ENCODE measurements around the gene GOLIM4. TPM values are rescaled to one million over a fixed set of nuclear protein-coding genes. Genes with fewer than 3 reads are reported as not detected.
"Not testable (repeated sequence)": the region's sequence is repeated elsewhere in the genome, so short reads cannot be mapped to it uniquely, and the experiment has no call there.

GOLIM4 gene
- total and polyA plus RNA-seq, 7 donors, result 12.3 to 37.4 (median 27.2) TPM

DNA sequence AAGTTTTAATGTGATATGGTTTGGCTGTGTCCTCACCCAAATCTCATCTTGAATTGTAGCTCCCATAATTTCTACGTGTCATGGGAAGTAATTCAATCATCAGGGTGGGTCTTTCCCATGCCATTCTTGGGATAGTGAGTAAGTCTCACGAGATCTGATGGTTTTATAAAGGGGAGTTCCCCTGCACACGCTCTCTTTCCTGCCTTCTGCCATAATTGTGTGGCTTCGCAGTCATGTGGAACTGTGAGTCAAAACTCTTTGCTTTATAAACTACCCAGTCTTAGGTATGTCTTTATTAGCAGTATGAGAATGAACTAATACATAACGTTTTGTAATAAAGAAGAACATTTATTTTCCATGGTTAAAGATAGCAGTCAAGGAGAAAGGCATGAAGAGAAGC, 39.2 kb upstream of the GOLIM4 start:
- intact Hi-C loops (cut with DNase I), result no loop called here
- 74 to 79% methylated on average over 5 of the region's 5 CpGs for WGBS, 2 donors

DNA sequence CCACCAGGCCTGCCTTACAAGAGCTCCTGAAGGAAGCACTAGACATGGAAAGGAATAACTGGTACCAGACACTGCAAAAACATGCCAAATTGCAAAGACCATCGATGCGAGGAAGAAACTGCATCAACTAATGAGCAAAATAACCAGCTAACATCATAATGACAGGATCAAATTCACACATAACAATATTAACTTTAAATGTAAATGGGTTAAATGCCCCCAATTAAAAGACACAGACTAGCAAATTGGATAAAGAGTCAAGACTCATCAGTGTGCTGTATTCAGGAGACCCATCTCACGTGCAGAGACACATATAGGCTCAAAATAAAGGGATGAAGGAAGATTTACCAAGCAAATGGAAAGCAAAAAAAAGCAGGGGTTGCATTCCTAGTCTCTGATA, 34.5 kb upstream of the GOLIM4 start:
- WGBS, 2 donors, result 91 to 95% methylated on average over 3 of the region's 3 CpGs

More for the DNA sequence above, 39.2 kb upstream of the GOLIM4 start:
- H3K4me1 ChIP-seq, result peaks cover 0 to 3% (median 2%) of the 10 kb centered on the region in 4 donors
- no peaks in the 10 kb centered on the region for H3K36me3 ChIP-seq
- TF ChIP-seq, protein P1, sequence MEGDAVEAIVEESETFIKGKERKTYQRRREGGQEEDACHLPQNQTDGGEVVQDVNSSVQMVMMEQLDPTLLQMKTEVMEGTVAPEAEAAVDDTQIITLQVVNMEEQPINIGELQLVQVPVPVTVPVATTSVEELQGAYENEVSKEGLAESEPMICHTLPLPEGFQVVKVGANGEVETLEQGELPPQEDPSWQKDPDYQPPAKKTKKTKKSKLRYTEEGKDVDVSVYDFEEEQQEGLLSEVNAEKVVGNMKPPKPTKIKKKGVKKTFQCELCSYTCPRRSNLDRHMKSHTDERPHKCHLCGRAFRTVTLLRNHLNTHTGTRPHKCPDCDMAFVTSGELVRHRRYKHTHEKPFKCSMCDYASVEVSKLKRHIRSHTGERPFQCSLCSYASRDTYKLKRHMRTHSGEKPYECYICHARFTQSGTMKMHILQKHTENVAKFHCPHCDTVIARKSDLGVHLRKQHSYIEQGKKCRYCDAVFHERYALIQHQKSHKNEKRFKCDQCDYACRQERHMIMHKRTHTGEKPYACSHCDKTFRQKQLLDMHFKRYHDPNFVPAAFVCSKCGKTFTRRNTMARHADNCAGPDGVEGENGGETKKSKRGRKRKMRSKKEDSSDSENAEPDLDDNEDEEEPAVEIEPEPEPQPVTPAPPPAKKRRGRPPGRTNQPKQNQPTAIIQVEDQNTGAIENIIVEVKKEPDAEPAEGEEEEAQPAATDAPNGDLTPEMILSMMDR (IDR thresholded peaks at IDR 0.05), result no peak
- TF ChIP-seq POLR2AphosphoS5 (IDR thresholded peaks at IDR 0.05), result no peak
- TF ChIP-seq POLR2A (IDR thresholded peaks at IDR 0.05), result no peak
- no peak for TF ChIP-seq EP300 (IDR thresholded peaks at IDR 0.05)
- no peak overlapping the region for H3K27ac ChIP-seq
- H3K4me3 ChIP-seq, result no peak overlapping the region
- no peaks in the 10 kb centered on the region for H3K27me3 ChIP-seq
- DNase-seq, result no peak
- no peaks in the 10 kb centered on the region for H3K9me3 ChIP-seq

DNA sequence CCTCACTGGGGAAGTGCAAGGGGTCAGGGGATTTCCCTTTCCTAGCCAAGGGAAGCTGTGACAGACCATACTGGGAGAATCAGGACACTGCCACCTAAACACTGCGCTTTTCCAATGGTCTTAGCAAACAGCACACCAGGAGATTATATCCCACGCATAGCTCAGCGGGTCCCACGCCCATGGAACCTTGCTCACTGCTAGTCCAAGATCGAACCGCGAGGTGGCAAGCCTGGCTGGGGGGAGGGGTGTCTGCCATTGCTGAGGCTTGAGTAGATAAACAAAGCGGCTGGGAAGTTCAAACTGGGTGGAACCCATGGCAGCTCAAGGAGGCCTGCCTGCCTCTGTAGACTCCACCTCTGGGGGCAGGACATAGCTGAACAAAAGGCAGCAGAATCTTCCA, 32.7 kb upstream of the GOLIM4 start:
- H3K4me1 ChIP-seq, result peaks cover 0 to 11% (median 6%) of the 10 kb centered on the region in 4 donors
- WGBS, 2 donors, result 97% methylated on average over 8 of the region's 8 CpGs
- H3K4me3 ChIP-seq; H3K27ac ChIP-seq; H3K36me3 ChIP-seq; H3K9me3 ChIP-seq; intact Hi-C loops (cut with DNase I); H3K27me3 ChIP-seq; DNase-seq: not testable (repeated sequence)

More for the DNA sequence above, 34.5 kb upstream of the GOLIM4 start:
- H3K27me3 ChIP-seq; intact Hi-C loops (cut with DNase I); H3K27ac ChIP-seq; H3K4me1 ChIP-seq; H3K36me3 ChIP-seq; H3K4me3 ChIP-seq; H3K9me3 ChIP-seq; DNase-seq: not testable (repeated sequence)

DNA sequence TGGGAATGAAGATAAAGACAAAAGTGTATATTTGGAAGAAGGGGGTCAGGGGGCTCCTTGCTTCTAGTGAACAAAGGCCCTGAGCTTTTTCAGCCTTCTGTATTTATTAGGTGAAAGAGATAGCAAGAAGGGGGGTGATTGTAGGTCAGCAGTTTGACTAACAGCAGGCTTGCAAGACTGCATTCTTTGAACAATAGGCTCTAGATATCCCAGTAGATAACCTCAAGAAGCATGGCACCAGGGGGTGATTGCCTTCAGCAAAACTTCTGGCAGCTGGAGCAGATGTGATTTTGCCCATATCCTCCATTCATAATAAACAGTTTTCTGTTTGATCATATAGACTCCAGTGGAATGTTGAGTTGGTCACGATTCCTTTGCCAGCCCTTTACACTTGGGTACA, 31.7 kb upstream of the GOLIM4 start:
- Histone ChIP-seq H3K36me3 (no peaks in the 10 kb centered on the region), H3K9me3 (no peaks in the 10 kb centered on the region), H3K27ac (no peak overlapping the region), H3K4me1 (peaks cover 0 to 16% (median 11%) of the 10 kb centered on the region in 4 donors), H3K4me3 (no peak overlapping the region), H3K27me3 (no peaks in the 10 kb centered on the region)
- DNase-seq, result no peak
- intact Hi-C loops (cut with DNase I), result no loop called here
- TF ChIP-seq POLR2A (IDR thresholded peaks at IDR 0.05), result no peak
- 93 to 97% methylated on average over 1 of the region's 1 CpG for WGBS, 2 donors

DNA sequence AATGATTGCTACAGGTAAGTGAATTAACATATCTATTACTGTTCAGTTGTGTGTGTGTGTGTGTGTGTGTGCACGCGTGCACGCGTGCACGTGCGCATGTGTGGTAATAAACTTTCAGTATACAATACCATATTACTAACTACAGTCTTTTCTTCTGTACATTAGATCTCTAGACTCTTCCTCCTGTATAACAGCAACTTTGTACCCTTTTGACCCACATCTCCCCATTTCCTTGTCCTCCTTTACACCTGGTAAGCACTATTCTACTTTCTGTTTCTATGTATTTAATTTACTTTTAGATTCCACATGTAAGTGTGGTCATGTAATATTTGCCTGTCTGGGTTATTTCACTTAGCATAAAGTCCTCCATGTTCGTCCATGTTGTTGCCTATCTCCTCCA, 29.1 kb upstream of the GOLIM4 start:
- no peak for DNase-seq
- no peaks in the 10 kb centered on the region for H3K27me3 ChIP-seq
- H3K9me3 ChIP-seq, result no peaks in the 10 kb centered on the region
- H3K27ac ChIP-seq, result no peak overlapping the region
- H3K36me3 ChIP-seq, result no peaks in the 10 kb centered on the region
- WGBS, 2 donors, result 69 to 77% methylated on average over 7 of the region's 7 CpGs
- no peak overlapping the region for H3K4me3 ChIP-seq
- intact Hi-C loops (cut with DNase I), result no loop called here
- H3K4me1 ChIP-seq, result peaks cover 0 to 16% (median 11%) of the 10 kb centered on the region in 4 donors
- TF ChIP-seq EP300 (IDR thresholded peaks at IDR 0.05) (no peak), POLR2AphosphoS5 (IDR thresholded peaks at IDR 0.05) (no peak)
- TF ChIP-seq, protein P1 (IDR thresholded peaks at IDR 0.05), result no peak

DNA sequence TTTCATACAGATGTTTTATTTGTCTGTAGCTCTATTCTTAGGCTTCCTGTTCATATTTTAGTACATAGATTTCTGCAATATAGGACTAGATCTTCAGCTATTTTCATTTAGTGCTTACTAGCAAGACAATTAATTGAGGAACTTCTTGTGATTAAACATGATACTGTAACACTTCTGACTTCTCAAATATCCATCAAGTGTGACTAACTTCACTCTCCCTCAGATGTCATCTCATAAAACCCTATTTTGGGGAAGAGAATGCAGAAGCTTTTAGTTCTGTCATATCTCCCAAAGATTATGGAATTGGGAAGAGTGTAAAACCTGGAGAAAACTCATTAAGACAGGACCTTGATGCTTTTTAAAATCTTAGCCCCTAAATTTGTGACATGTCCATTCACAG, 28.6 kb upstream of the GOLIM4 start:
- Histone ChIP-seq H3K36me3 (no peaks in the 10 kb centered on the region), H3K27ac (no peak overlapping the region), H3K9me3 (no peaks in the 10 kb centered on the region)

More for the DNA sequence above, 28.6 kb upstream of the GOLIM4 start:
- TF ChIP-seq, protein P1 (IDR thresholded peaks at IDR 0.05), result no peak
- TF ChIP-seq POLR2AphosphoS5 (IDR thresholded peaks at IDR 0.05) (no peak), EP300 (IDR thresholded peaks at IDR 0.05) (no peak), POLR2A (IDR thresholded peaks at IDR 0.05) (no peak)
- DNase-seq, result no peak
- Histone ChIP-seq H3K27me3 (no peaks in the 10 kb centered on the region), H3K4me3 (no peak overlapping the region), H3K4me1 (peaks cover 0 to 16% (median 11%) of the 10 kb centered on the region in 4 donors)
- intact Hi-C loops (cut with DNase I), result no loop called here
